Measurements from ENCODE around the gene FAM153A. TPM values are rescaled to one million over a fixed set of nuclear protein-coding genes. Genes with fewer than 3 reads are reported as not detected.
"Not testable (repeated sequence)": the region's sequence is repeated elsewhere in the genome, so short reads cannot be mapped to it uniquely, and the experiment has no call there.

Gene FAM153A
- total RNA-seq, 2 experiments from 2014 or later, result 1.5 to 4.7 TPM

- DNase-seq (ENCODE audit: low spot score); H2AFZ ChIP-seq (ENCODE audit: low read length); H4K20me1 ChIP-seq (ENCODE audit: insufficient read depth, low read length); CTCF ChIA-PET (ENCODE audit: unreplicated experiment); BruUV-seq (replicated peaks); H3K4me2 ChIP-seq (ENCODE audit: low read length); H3K9me2 ChIP-seq (ENCODE audit: insufficient read depth, low read length); H3K9me3 ChIP-seq (ENCODE audit: low read length); intact Hi-C loops (cut with micrococcal nuclease; ENCODE audit: unreplicated experiment); POLR2A ChIA-PET; H3K27ac ChIP-seq (ENCODE audit: low read depth, low read length, poor library complexity, severe bottlenecking); H3K79me2 ChIP-seq (ENCODE audit: insufficient read depth, low read depth, low read length); H3K36me3 ChIP-seq (ENCODE audit: insufficient read depth, low read length); H3K4me3 ChIP-seq (ENCODE audit: low read depth, low read length, poor library complexity, severe bottlenecking): not testable (repeated sequence)
- peaks cover 11% of the 10 kb centered on the region for H3K4me1 ChIP-seq (ENCODE audit: insufficient read depth, low read length, poor library complexity, severe bottlenecking)
Observed at GRCh38 chr5:177719989-177720388, 62.7 kb downstream of the FAM153A start.

GRCh38 chr5:177715423-177715822 lies 67.3 kb downstream of the FAM153A start:
- intact Hi-C loops (cut with micrococcal nuclease; ENCODE audit: unreplicated experiment), result not testable (repeated sequence)

GRCh38 chr5:177696100-177696499 lies 86.6 kb downstream of the FAM153A start:
- H3K4me1 ChIP-seq (ENCODE audit: insufficient read depth, low read length, poor library complexity, severe bottlenecking); H3K9me2 ChIP-seq (ENCODE audit: insufficient read depth, low read length); POLR2A ChIA-PET; BruUV-seq (replicated peaks); H3K27ac ChIP-seq (ENCODE audit: low read depth, low read length, poor library complexity, severe bottlenecking); H3K4me2 ChIP-seq (ENCODE audit: low read length); H3K9me3 ChIP-seq (ENCODE audit: low read length); H3K36me3 ChIP-seq (ENCODE audit: insufficient read depth, low read length); H3K4me3 ChIP-seq (ENCODE audit: low read depth, low read length, poor library complexity, severe bottlenecking); DNase-seq (ENCODE audit: low spot score); H3K79me2 ChIP-seq (ENCODE audit: insufficient read depth, low read depth, low read length); H4K20me1 ChIP-seq (ENCODE audit: insufficient read depth, low read length); H2AFZ ChIP-seq (ENCODE audit: low read length); CTCF ChIA-PET (ENCODE audit: unreplicated experiment); intact Hi-C loops (cut with micrococcal nuclease; ENCODE audit: unreplicated experiment): not testable (repeated sequence)

More at GRCh38 chr5:177715423-177715822, 67.3 kb downstream of the FAM153A start:
- POLR2A ChIA-PET, result interaction anchor here (0.7 kb wide), 1 partner anchor 106 kb away, joined by 3 read pairs; no protein-coding TSS in a partner anchor
- H3K27ac ChIP-seq (ENCODE audit: low read depth, low read length, poor library complexity, severe bottlenecking); BruUV-seq (replicated peaks); H4K20me1 ChIP-seq (ENCODE audit: insufficient read depth, low read length); H3K4me2 ChIP-seq (ENCODE audit: low read length); H3K4me1 ChIP-seq (ENCODE audit: insufficient read depth, low read length, poor library complexity, severe bottlenecking); H3K9me3 ChIP-seq (ENCODE audit: low read length); H3K79me2 ChIP-seq (ENCODE audit: insufficient read depth, low read depth, low read length); H2AFZ ChIP-seq (ENCODE audit: low read length); H3K36me3 ChIP-seq (ENCODE audit: insufficient read depth, low read length); CTCF ChIA-PET (ENCODE audit: unreplicated experiment); H3K9me2 ChIP-seq (ENCODE audit: insufficient read depth, low read length); H3K4me3 ChIP-seq (ENCODE audit: low read depth, low read length, poor library complexity, severe bottlenecking); DNase-seq (ENCODE audit: low spot score): not testable (repeated sequence)

- H4K20me1 ChIP-seq (ENCODE audit: insufficient read depth, low read length); CTCF ChIA-PET (ENCODE audit: unreplicated experiment); H3K9me2 ChIP-seq (ENCODE audit: insufficient read depth, low read length); H3K4me1 ChIP-seq (ENCODE audit: insufficient read depth, low read length, poor library complexity, severe bottlenecking); DNase-seq (ENCODE audit: low spot score); H3K9me3 ChIP-seq (ENCODE audit: low read length); H3K4me2 ChIP-seq (ENCODE audit: low read length); intact Hi-C loops (cut with micrococcal nuclease; ENCODE audit: unreplicated experiment); H3K4me3 ChIP-seq (ENCODE audit: low read depth, low read length, poor library complexity, severe bottlenecking); H3K36me3 ChIP-seq (ENCODE audit: insufficient read depth, low read length); H2AFZ ChIP-seq (ENCODE audit: low read length); POLR2A ChIA-PET; H3K27ac ChIP-seq (ENCODE audit: low read depth, low read length, poor library complexity, severe bottlenecking); H3K79me2 ChIP-seq (ENCODE audit: insufficient read depth, low read depth, low read length); BruUV-seq (replicated peaks): not testable (repeated sequence)
Observed at GRCh38 chr5:177695356-177695930, 87.3 kb downstream of the FAM153A start.

GRCh38 chr5:177694518-177694835 lies 88.2 kb downstream of the FAM153A start:
- BruUV-seq (replicated peaks); H3K4me1 ChIP-seq (ENCODE audit: insufficient read depth, low read length, poor library complexity, severe bottlenecking); H3K4me2 ChIP-seq (ENCODE audit: low read length); H3K79me2 ChIP-seq (ENCODE audit: insufficient read depth, low read depth, low read length); intact Hi-C loops (cut with micrococcal nuclease; ENCODE audit: unreplicated experiment); CTCF ChIA-PET (ENCODE audit: unreplicated experiment); H3K9me2 ChIP-seq (ENCODE audit: insufficient read depth, low read length); H3K27ac ChIP-seq (ENCODE audit: low read depth, low read length, poor library complexity, severe bottlenecking); H3K36me3 ChIP-seq (ENCODE audit: insufficient read depth, low read length); H4K20me1 ChIP-seq (ENCODE audit: insufficient read depth, low read length); H3K9me3 ChIP-seq (ENCODE audit: low read length); H2AFZ ChIP-seq (ENCODE audit: low read length); DNase-seq (ENCODE audit: low spot score); POLR2A ChIA-PET; H3K4me3 ChIP-seq (ENCODE audit: low read depth, low read length, poor library complexity, severe bottlenecking): not testable (repeated sequence)

GRCh38 chr5:177693671-177694517 lies 88.8 kb downstream of the FAM153A start:
- H3K4me3 ChIP-seq (ENCODE audit: low read depth, low read length, poor library complexity, severe bottlenecking); intact Hi-C loops (cut with micrococcal nuclease; ENCODE audit: unreplicated experiment); H3K4me1 ChIP-seq (ENCODE audit: insufficient read depth, low read length, poor library complexity, severe bottlenecking); H3K27ac ChIP-seq (ENCODE audit: low read depth, low read length, poor library complexity, severe bottlenecking); H4K20me1 ChIP-seq (ENCODE audit: insufficient read depth, low read length); BruUV-seq (replicated peaks); DNase-seq (ENCODE audit: low spot score); H3K79me2 ChIP-seq (ENCODE audit: insufficient read depth, low read depth, low read length); H3K9me2 ChIP-seq (ENCODE audit: insufficient read depth, low read length); H3K36me3 ChIP-seq (ENCODE audit: insufficient read depth, low read length); CTCF ChIA-PET (ENCODE audit: unreplicated experiment); H3K4me2 ChIP-seq (ENCODE audit: low read length); POLR2A ChIA-PET; H3K9me3 ChIP-seq (ENCODE audit: low read length); H2AFZ ChIP-seq (ENCODE audit: low read length): not testable (repeated sequence)
